ENCODE results near the gene PEMT. TPM values are rescaled to one million over a fixed set of nuclear protein-coding genes. Genes with fewer than 3 reads are reported as not detected.

PEMT gene
- total and polyA plus RNA-seq, 9 of the 15 experiments (the other 6 are each of a cell fraction or from before 2014, with no cell fraction given) = 1.4 to 36.4 (median 13.6) TPM

GRCh38 chr17:17467016-17467415, 124.5 kb downstream of the PEMT start:
- intact Hi-C loops (cut with micrococcal nuclease) = no loop called here
- TF ChIP-seq ZNF586 (CRISPR knock-in tag; conservative IDR thresholded peaks at IDR 0.05) = no peak
- no peak for TF ChIP-seq ZNF121 (CRISPR knock-in tag; conservative IDR thresholded peaks at IDR 0.05)
- no peak for TF ChIP-seq CC2D1A (IDR thresholded peaks at IDR 0.05)
- TF ChIP-seq ZNF644 (tag; IDR thresholded peaks at IDR 0.05; ENCODE audit: low read depth) = no peak
- TF ChIP-seq NCOA4 (IDR thresholded peaks at IDR 0.05; ENCODE audit: partially characterized antibody) = no peak
- no peak for TF ChIP-seq ZBTB49 (CRISPR knock-in tag; IDR thresholded peaks at IDR 0.05; ENCODE audit: borderline replicate concordance)
- TF ChIP-seq ZNF217 (CRISPR knock-in tag; IDR thresholded peaks at IDR 0.05) = no peak
- TF ChIP-seq RNF219 (CRISPR knock-in tag; IDR thresholded peaks at IDR 0.05) = no peak
- TF ChIP-seq ZNF3 (CRISPR knock-in tag; IDR thresholded peaks at IDR 0.05) = no peak
- TF ChIP-seq HMGN3 (IDR thresholded peaks at IDR 0.05; ENCODE audit: borderline replicate concordance, extremely low read depth, insufficient read length, low read depth, low read length) = no peak
- TF ChIP-seq ZNF785 (CRISPR knock-in tag; IDR thresholded peaks at IDR 0.05) = no peak
- no peak for TF ChIP-seq ZNF23 (CRISPR knock-in tag; IDR thresholded peaks at IDR 0.05)
- no peak for TF ChIP-seq JUN (IDR thresholded peaks at IDR 0.05; ENCODE audit: borderline replicate concordance, low read depth, low read length)
- no peak for TF ChIP-seq JUN (CRISPR knock-in tag; IDR thresholded peaks at IDR 0.05; ENCODE audit: borderline replicate concordance)
- no peak for TF ChIP-seq DEAF1 (CRISPR knock-in tag; IDR thresholded peaks at IDR 0.05)
- no peak for TF ChIP-seq THRB (CRISPR knock-in tag; conservative IDR thresholded peaks at IDR 0.05)

More at GRCh38 chr17:17467016-17467415, 124.5 kb downstream of the PEMT start:
- ChIA-PET CTCF (ENCODE audit: low intra/inter-chr PET ratio) (no interaction called here), POLR2A (no interaction called here)
- no peak overlapping the region for H3K4me3 ChIP-seq
- H3K27ac ChIP-seq (ENCODE audit: extremely low read depth, low read depth, low read length) = no peak overlapping the region
- 2% methylated on average over 5 of the region's 5 CpGs for WGBS (ENCODE audit: insufficient coverage, low coverage, missing lambda C conversion rate)
- H3K36me3 ChIP-seq (ENCODE audit: control insufficient read depth, insufficient read depth, low read length) = no peaks in the 10 kb centered on the region
- no peak overlapping the region for H3K4me2 ChIP-seq (ENCODE audit: insufficient read depth, low read length)
- no peaks in the 10 kb centered on the region for H3K9me3 ChIP-seq (replicated peaks; ENCODE audit: control insufficient read depth, insufficient read depth, low read depth, low read length)
- peaks cover 0 to 3% of the 10 kb centered on the region in 2 experiments; a peak in 2 of 5 replicates for H3K4me1 ChIP-seq (replicated peaks in 1 of 2; ENCODE audit: control insufficient read depth in 2 of 2, insufficient read depth in 2 of 2, low read length in 2 of 2)
- no peak for DNase-seq (ENCODE audit: extremely low read depth in 1 of 4, low spot score in 3 of 4)
- H3K27me3 ChIP-seq (ENCODE audit: control insufficient read depth in 2 of 2, insufficient read depth in 2 of 2, low read length in 2 of 2) = peaks cover 18 to 56% of the 10 kb centered on the region in 2 experiments; a peak in 4 of 5 replicates
- in situ Hi-C loops (cut with MboI) = no loop called here
- no peaks in the 10 kb centered on the region for H3K79me2 ChIP-seq (ENCODE audit: control insufficient read depth, insufficient read depth, low read length)
- no peaks in the 10 kb centered on the region for H4K20me1 ChIP-seq (replicated peaks; ENCODE audit: control insufficient read depth, insufficient read depth, low read length)
- no peak overlapping the region for H3K9ac ChIP-seq (ENCODE audit: insufficient read depth in 1 of 2, low read depth in 2 of 2, low read length in 2 of 2)
- FAIRE-seq = no peak
- no peak for ATAC-seq
- no peaks in the 10 kb centered on the region for H3K9me1 ChIP-seq (ENCODE audit: control insufficient read depth, insufficient read depth, low read length)
- H2AFZ ChIP-seq (ENCODE audit: low read depth, low read length) = no peak overlapping the region
- BruUV-seq (replicated peaks) = no TSS peak

Data from K562 (cell line).